Measurements from ENCODE around the gene CLIP1.
"Not testable (repeated sequence)": the region's sequence is repeated elsewhere in the genome, so short reads cannot be mapped to it uniquely, and the experiment has no call there.

The CLIP1 gene

GRCh38 chr12:122295877-122296276 lies 126.6 kb downstream of the CLIP1 start:
- no peaks in the 10 kb centered on the region for H3K9me3 Mint-ChIP-seq
- ATAC-seq (replicated peaks) (no peak), DNase-seq (no peak)
- no peaks in the 10 kb centered on the region for H3K27me3 Mint-ChIP-seq
- no peak overlapping the region for H3K27ac Mint-ChIP-seq
- no peak overlapping the region for H3K4me3 Mint-ChIP-seq
- peaks cover 22% of the 10 kb centered on the region for H3K36me3 Mint-ChIP-seq (ENCODE audit: insufficient read depth)
- no peaks in the 10 kb centered on the region for H3K4me1 Mint-ChIP-seq (ENCODE audit: low read depth in 2 of 2)

DNA sequence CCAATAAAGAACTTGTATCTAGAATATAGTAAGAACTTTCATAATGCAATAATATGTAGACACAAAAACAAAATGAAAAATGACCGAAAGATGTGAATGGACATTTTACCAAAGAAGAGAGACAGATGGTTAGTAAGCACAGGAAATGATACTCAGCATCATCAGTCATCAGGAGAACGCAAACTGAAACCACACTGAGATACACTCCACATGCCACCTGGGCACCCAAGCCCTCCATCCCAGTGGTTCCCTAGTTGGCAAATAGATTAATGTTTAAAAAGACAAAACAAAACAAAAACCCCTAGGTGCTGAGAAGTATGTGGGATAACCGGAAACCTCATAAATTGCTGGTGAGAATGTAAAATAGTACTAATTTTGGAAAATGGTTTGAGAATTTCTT lies 129.4 kb downstream of the CLIP1 start:
- no peak for DNase-seq
- Mint-ChIP-seq H3K27ac (peak overlapping the region in 1 of 2 donors; percentile 38), H3K36me3 (ENCODE audit: insufficient read depth) (peaks cover 20% of the 10 kb centered on the region), H3K9me3 (no peaks in the 10 kb centered on the region), H3K4me1 (ENCODE audit: low read depth in 2 of 2) (peaks cover 0 to 3% of the 10 kb centered on the region in 2 donors), H3K4me3 (no peak overlapping the region), H3K27me3 (no peaks in the 10 kb centered on the region)
- no peak for ATAC-seq (replicated peaks)

DNA sequence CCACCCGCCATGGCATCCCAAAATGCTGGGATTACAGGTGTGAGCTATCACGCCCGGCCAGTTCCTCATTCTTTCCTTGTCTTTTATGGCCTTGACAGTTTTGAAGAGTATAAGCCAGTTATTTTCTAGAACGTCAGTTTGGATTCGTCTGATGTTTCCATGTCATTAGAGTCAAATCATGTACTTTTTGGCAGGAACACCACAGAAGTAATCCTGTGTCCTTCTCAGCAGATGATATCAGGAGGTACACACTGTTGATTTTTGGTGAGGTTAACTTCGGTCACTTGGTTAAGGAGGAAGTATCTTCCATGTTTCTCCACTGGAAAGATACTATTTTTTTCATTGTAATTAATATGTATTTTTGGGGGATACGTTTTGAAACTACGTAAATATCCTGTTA lies 131.0 kb downstream of the CLIP1 start:
- Mint-ChIP-seq H3K36me3 (ENCODE audit: insufficient read depth) (peaks cover 19% of the 10 kb centered on the region), H3K27me3 (no peaks in the 10 kb centered on the region), H3K27ac (peak overlapping the region in 1 of 2 donors; percentile 46), H3K9me3 (no peaks in the 10 kb centered on the region), H3K4me1 (ENCODE audit: low read depth in 2 of 2) (peaks cover 0 to 3% of the 10 kb centered on the region in 2 donors), H3K4me3 (no peak overlapping the region)
- ATAC-seq (replicated peaks) (no peak), DNase-seq (no peak)

- Mint-ChIP-seq H3K36me3 (ENCODE audit: insufficient read depth) (peaks cover 41% of the 10 kb centered on the region), H3K4me3 (no peak overlapping the region), H3K4me1 (ENCODE audit: low read depth in 2 of 2) (peaks cover 0 to 3% of the 10 kb centered on the region in 2 donors), H3K27me3 (no peaks in the 10 kb centered on the region), H3K27ac (no peak overlapping the region), H3K9me3 (no peaks in the 10 kb centered on the region)
- DNase-seq = no peak
- no peak for ATAC-seq (replicated peaks)
Observed at GRCh38 chr12:122283680-122284079, 138.8 kb downstream of the CLIP1 start.

- ATAC-seq (replicated peaks) (no peak), DNase-seq (no peak)
- no peak overlapping the region for H3K4me3 Mint-ChIP-seq
- H3K27ac Mint-ChIP-seq = no peak overlapping the region
- no peaks in the 10 kb centered on the region for H3K4me1 Mint-ChIP-seq (ENCODE audit: low read depth in 2 of 2)
- H3K36me3 Mint-ChIP-seq (ENCODE audit: insufficient read depth) = peaks cover 39% of the 10 kb centered on the region
- H3K27me3 Mint-ChIP-seq = no peaks in the 10 kb centered on the region
- H3K9me3 Mint-ChIP-seq = no peaks in the 10 kb centered on the region
Observed at GRCh38 chr12:122282061-122282460, 140.4 kb downstream of the CLIP1 start.

DNA sequence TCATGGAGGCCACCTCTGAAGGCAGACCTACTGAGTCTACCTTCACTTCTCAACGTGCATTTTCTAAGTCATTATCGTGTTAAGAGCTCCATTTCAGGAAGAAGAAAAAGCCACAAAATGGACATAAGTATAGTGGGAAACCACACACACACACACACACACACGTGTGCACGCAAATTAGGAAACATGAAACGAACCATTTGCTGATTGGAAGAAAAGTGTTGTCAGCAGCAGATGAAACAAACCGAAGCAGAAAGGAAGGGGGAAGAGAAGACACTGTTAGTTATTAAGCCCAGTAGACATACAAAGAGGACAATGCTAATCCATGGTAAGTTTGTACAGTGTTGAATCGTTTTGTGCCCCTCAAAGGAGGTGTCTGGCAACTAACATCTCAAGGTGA lies 146.2 kb downstream of the CLIP1 start:
- DNase-seq (no peak), ATAC-seq (replicated peaks) (no peak)
- Mint-ChIP-seq H3K27me3 (no peaks in the 10 kb centered on the region), H3K36me3 (ENCODE audit: insufficient read depth) (peaks cover 43% of the 10 kb centered on the region), H3K4me3 (no peak overlapping the region), H3K4me1 (ENCODE audit: low read depth in 2 of 2) (no peaks in the 10 kb centered on the region), H3K27ac (no peak overlapping the region), H3K9me3 (no peaks in the 10 kb centered on the region)

GRCh38 chr12:122275459-122275858 lies 147.0 kb downstream of the CLIP1 start:
- no peaks in the 10 kb centered on the region for H3K27me3 Mint-ChIP-seq
- no peak overlapping the region for H3K4me3 Mint-ChIP-seq
- no peak for ATAC-seq (replicated peaks)
- no peaks in the 10 kb centered on the region for H3K4me1 Mint-ChIP-seq (ENCODE audit: low read depth in 2 of 2)
- no peaks in the 10 kb centered on the region for H3K9me3 Mint-ChIP-seq
- peak overlapping the region in 1 of 2 donors; percentile 13 for H3K27ac Mint-ChIP-seq
- no peak for DNase-seq
- peaks cover 45% of the 10 kb centered on the region for H3K36me3 Mint-ChIP-seq (ENCODE audit: insufficient read depth)

DNA sequence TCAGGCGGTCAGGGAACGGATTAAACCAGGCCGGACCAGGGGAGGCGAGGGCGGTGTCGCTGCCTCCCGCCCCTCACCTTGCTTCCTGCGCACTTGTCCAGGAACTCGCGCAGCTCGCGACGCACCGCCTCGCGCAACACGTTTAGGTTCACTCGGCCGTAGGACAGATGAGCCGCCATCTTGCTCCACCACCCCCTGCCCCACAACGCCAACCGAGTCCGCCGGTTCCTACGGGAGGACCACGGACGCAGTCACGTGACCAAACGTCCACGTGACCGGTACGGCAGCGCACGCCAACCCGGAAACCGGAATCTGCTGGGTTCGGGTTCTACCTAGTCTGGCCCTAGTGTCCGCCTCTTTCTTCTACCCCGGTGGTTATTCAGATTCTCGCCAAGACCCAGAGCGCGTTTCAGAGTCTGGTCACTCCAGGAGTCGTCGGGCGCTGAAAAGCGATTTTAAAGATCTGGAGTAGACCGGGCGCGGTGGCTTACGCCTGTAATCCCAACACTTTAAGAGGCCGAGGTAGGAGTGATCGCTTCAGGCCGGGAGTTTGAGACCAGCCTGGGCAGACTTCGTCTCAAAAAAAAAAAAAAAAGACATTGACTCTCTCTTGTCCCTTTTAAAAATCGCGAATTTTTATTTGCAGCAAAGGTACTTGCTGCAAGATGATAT lies 156.1 kb downstream of the CLIP1 start, which contains the start of gene VPS33A:
Gene VPS33A, minus strand, starts transcription at position 265 of the 672 bp plus-strand sequence. Its CDS starts 86 bp downstream, at position 179.
- Mint-ChIP-seq H3K27me3 (no peaks in the 10 kb centered on the region), H3K27ac (peak within 1 kb of the TSS; percentile 99 to 100), H3K9me3 (no peaks in the 10 kb centered on the region), H3K4me3 (peak within 1 kb of the TSS; percentile 92 to 98), H3K4me1 (ENCODE audit: low read depth in 2 of 2) (peaks cover 15 to 19% of the 10 kb centered on the region in 2 donors), H3K36me3 (ENCODE audit: insufficient read depth) (peaks cover 59% of the 10 kb centered on the region)
- ATAC-seq (replicated peaks) (peak; percentile 81), DNase-seq (peak; percentile 87 to 90 (median 89))

DNA sequence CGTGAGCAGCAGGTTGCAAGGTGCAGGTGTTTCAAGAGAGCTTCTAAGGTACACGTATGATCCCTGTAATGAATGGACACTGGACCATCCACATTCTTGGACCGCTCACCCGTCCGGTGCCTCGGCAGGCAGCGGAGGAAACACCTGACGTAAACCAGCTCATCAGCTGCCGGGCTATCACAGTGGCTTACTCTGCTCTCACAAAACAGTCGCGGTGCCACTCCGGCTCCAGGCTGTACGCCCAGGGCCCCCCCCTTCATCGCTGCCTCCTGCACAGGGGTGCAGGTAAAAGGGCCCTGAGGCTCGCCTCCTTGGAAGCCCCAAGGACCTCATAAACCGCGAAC lies 156.6 kb downstream of the CLIP1 start:
- peaks cover 59% of the 10 kb centered on the region for H3K36me3 Mint-ChIP-seq (ENCODE audit: insufficient read depth)
- peak overlapping the region; percentile 92 to 98 for H3K4me3 Mint-ChIP-seq
- H3K9me3 Mint-ChIP-seq = no peaks in the 10 kb centered on the region
- H3K4me1 Mint-ChIP-seq (ENCODE audit: low read depth in 2 of 2) = peaks cover 15 to 19% of the 10 kb centered on the region in 2 donors
- ATAC-seq (replicated peaks) (peak; percentile 58), DNase-seq (peak in 2 of 3 experiments; percentile 44 to 48)
- H3K27me3 Mint-ChIP-seq = no peaks in the 10 kb centered on the region
- peak overlapping the region; percentile 99 to 100 for H3K27ac Mint-ChIP-seq

GRCh38 chr12:122265476-122265875 lies 157.0 kb downstream of the CLIP1 start:
- Mint-ChIP-seq H3K27me3 (no peaks in the 10 kb centered on the region), H3K36me3 (ENCODE audit: insufficient read depth) (peaks cover 62% of the 10 kb centered on the region), H3K9me3 (no peaks in the 10 kb centered on the region), H3K4me3 (peak overlapping the region; percentile 92 to 98), H3K27ac (peak overlapping the region; percentile 99 to 100), H3K4me1 (ENCODE audit: low read depth in 2 of 2) (peaks cover 15 to 19% of the 10 kb centered on the region in 2 donors)
- ATAC-seq (replicated peaks) = peak; percentile 34
- peak; percentile 11 to 28 (median 19) for DNase-seq

DNA sequence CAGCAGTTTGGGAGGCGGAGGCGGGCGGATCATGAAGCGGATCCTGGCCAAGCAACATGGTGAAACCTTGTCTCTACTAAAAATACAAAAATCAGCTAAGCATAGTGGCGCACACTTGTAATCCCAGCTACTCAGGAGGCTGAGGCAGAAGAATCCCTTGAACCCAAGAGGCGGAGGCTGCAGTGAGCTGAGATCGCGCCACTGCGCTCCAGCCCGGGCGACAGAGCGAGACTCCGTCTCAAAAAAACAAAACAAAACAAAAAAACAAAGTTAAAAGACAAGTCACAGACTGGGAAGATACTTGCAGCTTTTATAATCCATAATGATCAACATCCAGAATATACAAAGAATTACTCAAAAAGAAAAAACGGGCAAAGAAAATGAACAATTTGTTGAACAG lies 161.7 kb downstream of the CLIP1 start:
- not testable (repeated sequence) for ATAC-seq (replicated peaks); H3K27me3 Mint-ChIP-seq; H3K27ac Mint-ChIP-seq; DNase-seq; H3K4me3 Mint-ChIP-seq; H3K9me3 Mint-ChIP-seq
- peaks cover 81% of the 10 kb centered on the region for H3K36me3 Mint-ChIP-seq (ENCODE audit: insufficient read depth)
- H3K4me1 Mint-ChIP-seq (ENCODE audit: low read depth in 2 of 2) = peaks cover 4 to 31% of the 10 kb centered on the region in 2 donors

GRCh38 chr12:122258939-122259338 lies 163.5 kb downstream of the CLIP1 start:
- H3K27me3 Mint-ChIP-seq; ATAC-seq (replicated peaks); DNase-seq; H3K9me3 Mint-ChIP-seq; H3K4me3 Mint-ChIP-seq: not testable (repeated sequence)
- Mint-ChIP-seq H3K36me3 (ENCODE audit: insufficient read depth) (peaks cover 91% of the 10 kb centered on the region), H3K27ac (peak overlapping the region in 1 of 2 donors; percentile 16), H3K4me1 (ENCODE audit: low read depth in 2 of 2) (peaks cover 1 to 27% of the 10 kb centered on the region in 2 donors)

- peaks cover 3 to 25% of the 10 kb centered on the region in 2 donors for H3K4me1 Mint-ChIP-seq (ENCODE audit: low read depth in 2 of 2)
- peaks cover 91% of the 10 kb centered on the region for H3K36me3 Mint-ChIP-seq (ENCODE audit: insufficient read depth)
- DNase-seq; H3K9me3 Mint-ChIP-seq; H3K4me3 Mint-ChIP-seq; H3K27me3 Mint-ChIP-seq; ATAC-seq (replicated peaks): not testable (repeated sequence)
- peak overlapping the region; percentile 16 to 38 for H3K27ac Mint-ChIP-seq
Observed at GRCh38 chr12:122258462-122258861, 164.0 kb downstream of the CLIP1 start.

DNA sequence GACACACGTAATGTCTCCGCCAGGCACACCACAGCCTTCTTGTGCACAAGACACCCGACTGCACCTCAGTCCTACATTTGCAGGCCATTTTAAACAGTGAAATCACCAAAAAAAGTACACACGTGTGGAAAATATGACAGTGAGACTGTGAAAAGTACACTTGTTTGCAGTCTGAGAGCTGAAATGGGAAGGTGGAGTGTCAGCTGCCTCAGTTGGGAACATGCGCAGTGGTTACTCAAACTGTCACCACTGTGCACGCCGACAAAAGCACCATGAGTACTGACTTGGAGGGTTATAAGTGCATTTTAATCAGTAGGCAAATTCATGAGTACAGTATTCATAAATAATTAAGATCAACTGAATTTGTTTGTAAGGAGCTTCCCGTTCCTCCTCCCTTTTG lies 171.9 kb downstream of the CLIP1 start:
- no peak for DNase-seq
- H3K27me3 Mint-ChIP-seq = no peaks in the 10 kb centered on the region
- peaks cover 51% of the 10 kb centered on the region for H3K36me3 Mint-ChIP-seq (ENCODE audit: insufficient read depth)
- H3K27ac Mint-ChIP-seq = no peak overlapping the region
- H3K4me3 Mint-ChIP-seq = no peak overlapping the region
- ATAC-seq (replicated peaks) = no peak
- H3K9me3 Mint-ChIP-seq = no peaks in the 10 kb centered on the region
- peaks cover 7 to 16% of the 10 kb centered on the region in 2 donors for H3K4me1 Mint-ChIP-seq (ENCODE audit: low read depth in 2 of 2)

Measured in effector memory CD8-positive, alpha-beta T cell (primary cell).